Stimulated activated CD8-positive, alpha-beta memory T cell treated with anti-CD3 and anti-CD28 coated beads, Interleukin-7, amount 100 ng/mL, for 1 hour (primary cell): ENCODE measurements around the gene ADGRE2.
"Not testable (repeated sequence)": the region's sequence is repeated elsewhere in the genome, so short reads cannot be mapped to it uniquely, and the experiment has no call there.

Experiments
- DNase-seq, 2 donors: peaks; one replicate each; pipeline ENCODE4 v3.0.0-alpha.2; 2020; ENCODE audit warnings: low read depth in 2 of 2

ADGRE2 gene

GRCh38 chr19:14778110-14778845 is at the start of gene ADGRE2:
Gene ADGRE2, minus strand, starts transcription at chr19:14778560. Its CDS starts 1,804 bp downstream, at chr19:14776756.
- DNase-seq: not testable (repeated sequence)

DNA sequence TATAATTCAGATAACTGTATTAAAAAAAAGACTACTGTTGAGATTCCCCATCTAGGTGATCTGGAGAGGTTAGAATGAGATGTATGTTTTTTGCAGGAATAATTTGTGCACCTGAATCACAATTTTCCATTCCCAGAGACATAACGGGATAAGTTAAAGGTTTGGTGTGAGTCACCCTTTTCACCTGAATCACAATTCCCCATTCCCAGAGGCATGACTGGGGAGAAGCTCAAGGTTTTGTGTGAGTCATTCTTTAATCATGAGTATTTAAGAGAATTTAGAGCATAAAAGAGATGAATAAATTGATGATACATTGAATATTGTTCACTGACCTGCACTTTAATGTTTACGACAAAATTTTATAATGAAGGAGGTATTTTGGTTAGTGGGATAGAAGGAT is 47.6 kb upstream of the ADGRE2 start:
- DNase-seq: no peak

GRCh38 chr19:14821937-14822336 is 43.6 kb upstream of the ADGRE2 start:
- no peak for DNase-seq

DNA sequence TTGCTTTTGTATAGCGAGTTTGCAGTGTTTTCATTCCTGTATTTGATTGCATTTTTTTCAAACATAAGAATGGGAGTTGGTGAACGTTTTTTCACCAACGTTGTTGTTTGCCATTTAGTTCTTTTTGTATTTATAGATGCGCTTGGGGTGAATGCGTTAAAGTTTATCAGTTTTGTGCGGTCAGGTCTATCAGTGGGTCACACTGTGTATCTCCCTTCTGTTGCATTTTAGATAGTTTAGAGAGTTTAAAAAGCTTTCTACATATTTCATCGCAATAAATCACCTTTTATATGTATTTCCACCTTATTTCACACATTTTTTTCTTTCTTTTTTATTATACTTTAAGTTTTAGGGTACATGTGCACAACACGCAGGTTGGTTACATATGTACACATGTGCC is 40.2 kb upstream of the ADGRE2 start:
- no peak for DNase-seq

DNA sequence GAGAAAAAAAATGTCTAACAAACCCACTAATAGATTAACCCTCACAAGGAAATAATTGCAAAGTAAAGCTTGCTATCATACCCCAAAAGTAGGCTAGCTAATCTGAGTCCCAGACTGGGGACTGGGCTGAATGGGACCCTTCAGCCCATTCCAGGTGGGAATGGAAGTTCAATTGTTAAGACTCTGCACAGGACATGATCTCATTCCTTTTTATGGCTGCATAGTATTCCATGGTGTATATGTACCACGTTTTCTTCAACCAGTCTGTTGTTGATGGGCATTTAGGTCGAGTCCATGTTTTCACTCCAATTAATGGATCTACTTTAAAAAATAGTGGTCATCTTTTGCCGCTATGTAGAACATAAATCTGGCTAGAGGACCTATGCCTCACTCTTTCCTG is 38.7 kb upstream of the ADGRE2 start:
- DNase-seq: no peak

GRCh38 chr19:14814982-14815652 is 36.8 kb upstream of the ADGRE2 start:
- no peak for DNase-seq

GRCh38 chr19:14809272-14810057 is 31.1 kb upstream of the ADGRE2 start:
- DNase-seq: no peak

DNA sequence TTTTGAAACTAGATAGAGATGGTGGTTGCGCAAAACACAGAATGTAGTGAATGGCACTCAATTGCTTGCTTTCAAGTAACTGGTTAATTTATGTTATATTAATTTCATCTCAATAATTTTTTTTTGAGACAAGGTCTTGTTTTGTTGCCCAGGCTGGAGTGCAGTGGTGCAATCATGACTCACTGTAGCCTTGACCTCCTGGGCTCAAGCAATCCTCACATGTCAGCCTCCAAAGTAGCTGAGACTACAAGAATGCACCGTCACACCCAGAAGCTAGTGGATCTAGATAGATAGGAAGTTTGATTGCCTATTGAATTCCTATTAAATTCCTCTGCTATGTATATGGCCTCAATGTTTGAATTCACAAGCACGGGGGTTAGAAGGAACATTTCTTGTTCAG is 26.4 kb upstream of the ADGRE2 start:
- no peak for DNase-seq

GRCh38 chr19:14798760-14799159 is 20.4 kb upstream of the ADGRE2 start:
- DNase-seq: no peak

DNA sequence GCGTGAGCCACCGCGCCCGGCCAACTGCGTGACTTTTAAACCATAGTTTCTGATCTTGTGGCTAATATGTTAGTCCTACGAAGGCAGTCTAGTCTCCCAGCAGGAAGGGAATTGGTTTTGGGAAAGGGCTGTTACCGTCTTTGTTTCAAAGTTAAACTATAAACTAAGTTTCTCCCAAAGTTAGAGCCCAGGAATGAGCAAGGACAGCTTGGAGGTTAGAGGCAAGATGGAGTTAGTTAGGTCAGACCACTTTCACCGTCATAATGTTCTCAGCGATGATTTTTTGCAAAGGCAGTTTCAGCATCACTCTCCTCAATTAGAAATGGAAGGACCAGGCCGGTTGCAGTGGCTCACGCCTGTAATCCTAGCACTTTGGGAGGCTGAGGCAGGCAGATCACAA is 17.7 kb upstream of the ADGRE2 start:
- DNase-seq: no peak

GRCh38 chr19:14795078-14795721 is 16.8 kb upstream of the ADGRE2 start:
- no peak for DNase-seq

- DNase-seq: not testable (repeated sequence)
Observed at GRCh38 chr19:14792250-14792649, 13.9 kb upstream of the ADGRE2 start.

GRCh38 chr19:14786421-14786851 is 8.1 kb upstream of the ADGRE2 start:
- no peak for DNase-seq

GRCh38 chr19:14785102-14785793 is 6.9 kb upstream of the ADGRE2 start:
- DNase-seq: not testable (repeated sequence)

GRCh38 chr19:14784730-14785101 is 6.4 kb upstream of the ADGRE2 start:
- not testable (repeated sequence) for DNase-seq

GRCh38 chr19:14783410-14783998 is 5.1 kb upstream of the ADGRE2 start:
- not testable (repeated sequence) for DNase-seq

DNA sequence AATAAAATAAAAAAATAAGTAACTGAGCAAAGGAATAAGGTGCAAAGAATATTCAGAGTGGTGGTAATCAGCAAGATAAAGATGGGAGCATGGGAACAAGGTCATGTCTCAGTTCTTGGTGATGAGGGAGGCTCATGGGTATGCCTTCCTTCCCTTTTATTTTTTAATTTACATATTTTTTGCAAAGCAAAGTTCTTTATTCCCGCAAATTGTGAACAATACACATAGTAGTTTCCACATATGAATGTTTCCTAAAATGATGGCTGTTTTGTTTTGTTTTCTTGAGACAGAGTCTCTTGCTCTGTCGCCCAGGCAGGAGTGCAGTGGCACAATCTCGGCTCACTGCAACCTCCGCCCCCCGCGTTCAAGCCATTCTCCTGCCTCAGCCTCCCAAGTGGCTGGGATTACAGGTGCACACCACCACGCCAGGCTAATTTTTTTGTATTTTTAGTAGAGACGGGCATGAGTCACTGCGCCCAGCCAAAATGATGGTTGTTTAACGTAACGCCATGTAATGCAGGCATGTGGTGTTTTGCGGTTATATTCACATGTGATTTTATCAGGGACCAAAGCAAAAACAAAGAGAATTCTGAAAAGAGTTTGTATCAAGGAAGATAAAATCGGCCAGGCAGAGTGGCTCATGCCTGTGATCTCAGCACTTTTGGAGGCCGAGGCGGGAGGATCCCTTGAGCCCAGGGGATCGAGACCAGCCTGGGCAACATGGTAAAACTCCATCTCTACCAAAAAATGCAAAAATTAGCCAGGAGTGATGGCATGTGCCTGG is 4.5 kb upstream of the ADGRE2 start:
- DNase-seq: no peak

GRCh38 chr19:14781713-14782536 is 3.6 kb upstream of the ADGRE2 start:
- not testable (repeated sequence) for DNase-seq

DNA sequence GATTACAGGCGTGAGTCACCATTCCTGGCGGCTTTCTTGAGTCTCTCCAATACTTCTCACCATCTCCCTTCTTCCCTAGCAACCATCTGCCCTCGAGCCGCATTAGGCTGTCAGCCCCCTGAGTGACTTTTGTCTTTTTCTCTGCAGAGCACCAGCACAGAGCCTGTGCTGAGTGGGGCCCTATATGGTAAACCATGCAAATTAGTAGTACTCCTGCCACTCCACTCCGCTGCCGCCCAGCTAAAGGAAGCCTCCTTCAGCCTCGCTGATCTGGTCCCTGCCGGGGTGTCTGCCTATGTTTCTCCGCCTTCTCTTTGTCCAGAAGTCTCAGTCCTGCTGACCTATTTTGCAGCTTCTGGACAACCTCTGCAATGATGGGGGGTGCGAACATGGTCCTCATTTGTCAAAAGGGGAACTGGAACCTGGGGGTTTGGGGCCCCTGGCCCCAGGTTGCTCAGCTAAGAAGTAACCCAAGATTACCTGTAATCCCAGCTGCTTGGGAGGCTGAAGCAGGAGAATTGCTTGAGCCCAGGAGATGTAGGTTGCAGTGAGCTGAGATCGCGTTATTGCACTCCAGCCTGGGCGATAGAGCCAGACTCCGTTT is 2.4 kb upstream of the ADGRE2 start:
- not testable (repeated sequence) for DNase-seq
